ENCODE data around the gene CYB561D2. TPM values are rescaled to one million over a fixed set of nuclear protein-coding genes. Genes with fewer than 3 reads are reported as not detected.

CYB561D2 gene
- total and polyA plus RNA-seq, 2 of the 13 experiments (the other 11 are each of a cell fraction or from before 2014, with no cell fraction given): 11.1 to 17.2 TPM

GRCh38 chr3:50324351-50325112, 26.1 kb upstream of the CYB561D2 start (continued):
- TF ChIP-seq, protein P1, sequence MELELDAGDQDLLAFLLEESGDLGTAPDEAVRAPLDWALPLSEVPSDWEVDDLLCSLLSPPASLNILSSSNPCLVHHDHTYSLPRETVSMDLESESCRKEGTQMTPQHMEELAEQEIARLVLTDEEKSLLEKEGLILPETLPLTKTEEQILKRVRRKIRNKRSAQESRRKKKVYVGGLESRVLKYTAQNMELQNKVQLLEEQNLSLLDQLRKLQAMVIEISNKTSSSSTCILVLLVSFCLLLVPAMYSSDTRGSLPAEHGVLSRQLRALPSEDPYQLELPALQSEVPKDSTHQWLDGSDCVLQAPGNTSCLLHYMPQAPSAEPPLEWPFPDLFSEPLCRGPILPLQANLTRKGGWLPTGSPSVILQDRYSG (CRISPR knock-in tag; IDR thresholded peaks at IDR 0.05): no peak
- TF ChIP-seq ZNF17 (CRISPR knock-in tag; IDR thresholded peaks at IDR 0.05) (no peak), ZNF513 (CRISPR knock-in tag; conservative IDR thresholded peaks at IDR 0.05) (no peak), EP300 (IDR thresholded peaks at IDR 0.05; ENCODE audit: low read depth in 2 of 2, low read length in 2 of 2) (no peak), EP300 (CRISPR knock-in tag; IDR thresholded peaks at IDR 0.05; ENCODE audit: borderline replicate concordance) (0 out of 2 replicates have a peak, but pooled peaks have one; percentile 25), SRSF4 (IDR thresholded peaks at IDR 0.05; ENCODE audit: low read depth, low read length, poor library complexity, severe bottlenecking) (no peak), ZNF317 (CRISPR knock-in tag; IDR thresholded peaks at IDR 0.05) (peak; percentile 62; the same call in 1 of the 2 replicates), HINFP (CRISPR knock-in tag; IDR thresholded peaks at IDR 0.05; ENCODE audit: low read depth) (no peak), CHD2 (IDR thresholded peaks at IDR 0.05; ENCODE audit: low read depth, low read length) (no peak)
- TF ChIP-seq, protein P2, sequence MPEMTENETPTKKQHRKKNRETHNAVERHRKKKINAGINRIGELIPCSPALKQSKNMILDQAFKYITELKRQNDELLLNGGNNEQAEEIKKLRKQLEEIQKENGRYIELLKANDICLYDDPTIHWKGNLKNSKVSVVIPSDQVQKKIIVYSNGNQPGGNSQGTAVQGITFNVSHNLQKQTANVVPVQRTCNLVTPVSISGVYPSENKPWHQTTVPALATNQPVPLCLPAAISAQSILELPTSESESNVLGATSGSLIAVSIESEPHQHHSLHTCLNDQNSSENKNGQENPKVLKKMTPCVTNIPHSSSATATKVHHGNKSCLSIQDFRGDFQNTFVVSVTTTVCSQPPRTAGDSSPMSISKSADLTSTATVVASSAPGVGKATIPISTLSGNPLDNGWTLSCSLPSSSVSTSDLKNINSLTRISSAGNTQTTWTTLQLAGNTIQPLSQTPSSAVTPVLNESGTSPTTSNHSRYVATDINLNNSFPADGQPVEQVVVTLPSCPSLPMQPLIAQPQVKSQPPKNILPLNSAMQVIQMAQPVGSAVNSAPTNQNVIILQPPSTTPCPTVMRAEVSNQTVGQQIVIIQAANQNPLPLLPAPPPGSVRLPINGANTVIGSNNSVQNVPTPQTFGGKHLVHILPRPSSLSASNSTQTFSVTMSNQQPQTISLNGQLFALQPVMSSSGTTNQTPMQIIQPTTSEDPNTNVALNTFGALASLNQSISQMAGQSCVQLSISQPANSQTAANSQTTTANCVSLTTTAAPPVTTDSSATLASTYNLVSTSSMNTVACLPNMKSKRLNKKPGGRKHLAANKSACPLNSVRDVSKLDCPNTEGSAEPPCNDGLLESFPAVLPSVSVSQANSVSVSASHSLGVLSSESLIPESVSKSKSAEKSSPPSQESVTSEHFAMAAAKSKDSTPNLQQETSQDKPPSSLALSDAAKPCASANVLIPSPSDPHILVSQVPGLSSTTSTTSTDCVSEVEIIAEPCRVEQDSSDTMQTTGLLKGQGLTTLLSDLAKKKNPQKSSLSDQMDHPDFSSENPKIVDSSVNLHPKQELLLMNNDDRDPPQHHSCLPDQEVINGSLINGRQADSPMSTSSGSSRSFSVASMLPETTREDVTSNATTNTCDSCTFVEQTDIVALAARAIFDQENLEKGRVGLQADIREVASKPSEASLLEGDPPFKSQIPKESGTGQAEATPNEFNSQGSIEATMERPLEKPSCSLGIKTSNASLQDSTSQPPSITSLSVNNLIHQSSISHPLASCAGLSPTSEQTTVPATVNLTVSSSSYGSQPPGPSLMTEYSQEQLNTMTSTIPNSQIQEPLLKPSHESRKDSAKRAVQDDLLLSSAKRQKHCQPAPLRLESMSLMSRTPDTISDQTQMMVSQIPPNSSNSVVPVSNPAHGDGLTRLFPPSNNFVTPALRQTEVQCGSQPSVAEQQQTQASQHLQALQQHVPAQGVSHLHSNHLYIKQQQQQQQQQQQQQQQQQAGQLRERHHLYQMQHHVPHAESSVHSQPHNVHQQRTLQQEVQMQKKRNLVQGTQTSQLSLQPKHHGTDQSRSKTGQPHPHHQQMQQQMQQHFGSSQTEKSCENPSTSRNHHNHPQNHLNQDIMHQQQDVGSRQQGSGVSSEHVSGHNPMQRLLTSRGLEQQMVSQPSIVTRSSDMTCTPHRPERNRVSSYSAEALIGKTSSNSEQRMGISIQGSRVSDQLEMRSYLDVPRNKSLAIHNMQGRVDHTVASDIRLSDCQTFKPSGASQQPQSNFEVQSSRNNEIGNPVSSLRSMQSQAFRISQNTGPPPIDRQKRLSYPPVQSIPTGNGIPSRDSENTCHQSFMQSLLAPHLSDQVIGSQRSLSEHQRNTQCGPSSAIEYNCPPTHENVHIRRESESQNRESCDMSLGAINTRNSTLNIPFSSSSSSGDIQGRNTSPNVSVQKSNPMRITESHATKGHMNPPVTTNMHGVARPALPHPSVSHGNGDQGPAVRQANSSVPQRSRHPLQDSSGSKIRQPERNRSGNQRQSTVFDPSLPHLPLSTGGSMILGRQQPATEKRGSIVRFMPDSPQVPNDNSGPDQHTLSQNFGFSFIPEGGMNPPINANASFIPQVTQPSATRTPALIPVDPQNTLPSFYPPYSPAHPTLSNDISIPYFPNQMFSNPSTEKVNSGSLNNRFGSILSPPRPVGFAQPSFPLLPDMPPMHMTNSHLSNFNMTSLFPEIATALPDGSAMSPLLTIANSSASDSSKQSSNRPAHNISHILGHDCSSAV (CRISPR knock-in tag; IDR thresholded peaks at IDR 0.05; ENCODE audit: borderline replicate concordance): no peak
- TF ChIP-seq, protein P3, sequence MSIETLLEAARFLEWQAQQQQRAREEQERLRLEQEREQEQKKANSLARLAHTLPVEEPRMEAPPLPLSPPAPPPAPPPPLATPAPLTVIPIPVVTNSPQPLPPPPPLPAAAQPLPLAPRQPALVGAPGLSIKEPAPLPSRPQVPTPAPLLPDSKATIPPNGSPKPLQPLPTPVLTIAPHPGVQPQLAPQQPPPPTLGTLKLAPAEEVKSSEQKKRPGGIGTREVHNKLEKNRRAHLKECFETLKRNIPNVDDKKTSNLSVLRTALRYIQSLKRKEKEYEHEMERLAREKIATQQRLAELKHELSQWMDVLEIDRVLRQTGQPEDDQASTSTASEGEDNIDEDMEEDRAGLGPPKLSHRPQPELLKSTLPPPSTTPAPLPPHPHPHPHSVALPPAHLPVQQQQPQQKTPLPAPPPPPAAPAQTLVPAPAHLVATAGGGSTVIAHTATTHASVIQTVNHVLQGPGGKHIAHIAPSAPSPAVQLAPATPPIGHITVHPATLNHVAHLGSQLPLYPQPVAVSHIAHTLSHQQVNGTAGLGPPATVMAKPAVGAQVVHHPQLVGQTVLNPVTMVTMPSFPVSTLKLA (IDR thresholded peaks at IDR 0.05): no peak
- TF ChIP-seq, protein P4, sequence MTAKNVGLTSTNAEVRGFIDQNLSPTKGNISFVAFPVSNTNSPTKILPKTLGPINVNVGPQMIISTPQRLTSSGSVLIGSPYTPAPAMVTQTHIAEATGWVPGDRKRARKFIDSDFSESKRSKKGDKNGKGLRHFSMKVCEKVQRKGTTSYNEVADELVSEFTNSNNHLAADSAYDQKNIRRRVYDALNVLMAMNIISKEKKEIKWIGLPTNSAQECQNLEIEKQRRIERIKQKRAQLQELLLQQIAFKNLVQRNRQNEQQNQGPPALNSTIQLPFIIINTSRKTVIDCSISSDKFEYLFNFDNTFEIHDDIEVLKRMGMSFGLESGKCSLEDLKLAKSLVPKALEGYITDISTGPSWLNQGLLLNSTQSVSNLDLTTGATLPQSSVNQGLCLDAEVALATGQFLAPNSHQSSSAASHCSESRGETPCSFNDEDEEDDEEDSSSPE (CRISPR knock-in tag; IDR thresholded peaks at IDR 0.05): peak; percentile 31; the same call in 1 of the 2 replicates
